Uterus (tissue), 2 donors: ENCODE results near the gene DTNBP1.

Source experiments
- CTCF ChIP-seq, 4 experiments: fragments of 200-600 bp in 2 of 4; fragments of 450-650 bp in 2 of 4; sonication (generic) in 2 of 4; IDR thresholded peaks; one replicate each; pipeline ENCODE4 v1.5.1; 2016 to 2019; ENCODE audit warnings: antibody characterized with exemption in 4 of 4, mild to moderate bottlenecking in 2 of 4, moderate library complexity in 1 of 4
- POLR2A ChIP-seq, 2 donors: fragments of 450-650 bp; IDR thresholded peaks; one replicate each; pipeline ENCODE4 v1.6.1; 2016; ENCODE audit warnings: antibody characterized with exemption in 2 of 2, mild to moderate bottlenecking in 1 of 2, moderate library complexity in 1 of 2

- TF ChIP-seq CTCF (IDR thresholded peaks at IDR 0.05) (no peak), POLR2A (IDR thresholded peaks at IDR 0.05) (no peak)
Observed at GRCh38 chr6:15628499-15629131, 34.2 kb downstream of the DTNBP1 start.
